Adrenal gland (tissue), 12 donors: Measurements from ENCODE around the gene CABYR. TPM values are rescaled to one million over a fixed set of nuclear protein-coding genes. Genes with fewer than 3 reads are reported as not detected.

Source experiments
- DNase-seq, 7 donors: peaks; one replicate each; pipeline ENCODE4 v3.0.0-alpha.2; 2019 to 2020
- H3K27ac ChIP-seq, 5 donors: fragments of 200-600 bp; sonication (generic) in 4 of 5; 1 replicate in 3 of 5; 2 replicates in 2 of 5; pipeline versions ENCODE4 v1.5.1 to v1.8.0; 2016 to 2020; ENCODE audit warnings: mild to moderate bottlenecking in 1 of 5
- H3K27me3 ChIP-seq: fragments of 200-600 bp; 2 replicates; pipeline ENCODE4 v1.8.0; 2021
- H3K36me3 ChIP-seq, 2 donors: fragments of 200-600 bp; replicated peaks in 1 of 2; 1 replicate in 1 of 2; 2 replicates in 1 of 2; pipeline versions ENCODE4 v1.5.1 to v1.8.0; 2018 to 2022
- H3K4me1 ChIP-seq, 2 donors: fragments of 200-600 bp; replicated peaks in 1 of 2; 1 replicate in 1 of 2; 2 replicates in 1 of 2; pipeline versions ENCODE4 v1.5.1 to v1.8.0; 2018 to 2021
- H3K4me3 ChIP-seq, 4 donors: fragments of 200-600 bp; sonication (generic) in 3 of 4; one replicate each; pipeline ENCODE4 v1.5.1; 2016 to 2018
- H3K9me3 ChIP-seq, 3 donors: fragments of 200-600 bp; sonication (generic) in 1 of 3; replicated peaks in 1 of 3; 1 replicate in 2 of 3; 2 replicates in 1 of 3; pipeline versions ENCODE4 v1.5.1 to v1.8.0; 2016 to 2021
- CTCF ChIP-seq, 6 experiments: fragments of 450-650 bp in 4 of 6; fragments of 200-600 bp in 2 of 6; sonication (generic) in 1 of 6; IDR thresholded peaks; 1 replicate in 5 of 6; 2 replicates in 1 of 6; pipeline versions ENCODE4 v1.5.1 to v1.8.0; 2016 to 2021; ENCODE audit warnings: antibody characterized with exemption in 6 of 6, mild to moderate bottlenecking in 2 of 6, moderate library complexity in 1 of 6
- POLR2A ChIP-seq, 2 donors: fragments of 450-650 bp; IDR thresholded peaks; one replicate each; pipeline ENCODE4 v1.6.1; 2017; ENCODE audit warnings: antibody characterized with exemption in 2 of 2, mild to moderate bottlenecking in 2 of 2, moderate library complexity in 1 of 2
- WGBS, 4 donors: extraction: QIAGEN DNeasy Blood & Tissue Kit in 2 of 4; methylation state at CpG; one replicate each; pipeline versions ENCODE4 v1.1.5 to v1.1.7; 2013 to 2017; 5-methylcytosine and 5-hydroxymethylcytosine counted together
- intact Hi-C, 2 donors: fragments of 100-400 bp; cut with DNase I; formaldehyde crosslinking; loops; one replicate each; pipeline versions ENCODE4 v1.14.1 to v1.15.0; 2022 to 2023
- polyA plus RNA-seq, 3 donors: library from polyadenylated mRNA; stranded (reverse); fragments of 200-250 nt in 2 of 3; fragments of 350-450 nt in 1 of 3; fragmentation: Illumina TruSeq in 1 of 3; extraction: RNeasy Lipid Tissue Mini Kit (QIAGEN cat#74804) in 1 of 3; gene quantifications; one replicate each; pipeline ENCODE4 v1.2.3, GENCODE V29; 2013 to 2014
- total RNA-seq, 9 donors: library from RNA; depleted of rRNA in 4 of 9; stranded (reverse); fragments of >200 nt in 4 of 9; fragments of 120-200 nt in 1 of 9; fragmentation: NEBNext Ultra II Directional in 1 of 9; extraction: Animal tissue kit (Norgen Biotek cat#: 25700) in 1 of 9; gene quantifications; one replicate each; pipeline versions ENCODE4 v1.1.0 to v1.2.4, GENCODE V29; 2013 to 2023
- donor health status: healthy with polysubstance abuse.
- donor health status: Bipolar disorder and iron deficiency.
- donor health status: DM: yes; HTN: yes; CAD: no.
- donor health status: DM: no; HTN: no; CAD: no.
- donor health status: DM: no; HTN: no; CAD: no.
- donor health status: DM: yes; HTN: yes; CAD: no.

Gene CABYR
- total and polyA plus RNA-seq, 12 donors, result 1.1 to 9.6 (median 3.6) TPM

DNA sequence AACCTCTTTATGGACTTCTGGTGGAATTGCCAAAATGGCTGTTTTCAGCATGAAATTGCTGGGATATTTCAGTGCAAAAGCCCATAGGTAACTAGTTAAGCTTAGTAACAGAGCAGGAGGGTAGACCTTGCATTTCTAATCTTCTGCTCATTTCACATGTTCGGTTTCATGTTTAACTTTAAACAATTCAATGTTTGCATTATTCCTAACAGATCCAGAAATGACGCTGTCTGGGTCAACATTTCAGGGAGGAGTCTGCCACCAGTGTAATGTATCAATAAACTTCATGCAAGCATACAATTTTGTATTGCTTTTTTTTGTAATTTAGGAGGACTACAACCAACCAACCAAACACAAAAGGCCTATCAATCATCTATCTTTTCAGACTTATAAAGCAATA, 22.4 kb downstream of the CABYR start:
- H3K4me3 ChIP-seq, result no peak overlapping the region
- H3K9me3 ChIP-seq, result no peaks in the 10 kb centered on the region
- no peak for DNase-seq
- WGBS, 4 donors, result 92 to 98% (median 95%) methylated on average over 2 of the region's 2 CpGs
- intact Hi-C loops, result no loop called here
- no peaks in the 10 kb centered on the region for H3K4me1 ChIP-seq
- H3K36me3 ChIP-seq, result peaks cover 0 to 51% of the 10 kb centered on the region in 2 donors
- no peaks in the 10 kb centered on the region for H3K27me3 ChIP-seq
- H3K27ac ChIP-seq, result no peak overlapping the region
- TF ChIP-seq POLR2A (IDR thresholded peaks at IDR 0.05) (no peak), CTCF (IDR thresholded peaks at IDR 0.05) (no peak)

DNA sequence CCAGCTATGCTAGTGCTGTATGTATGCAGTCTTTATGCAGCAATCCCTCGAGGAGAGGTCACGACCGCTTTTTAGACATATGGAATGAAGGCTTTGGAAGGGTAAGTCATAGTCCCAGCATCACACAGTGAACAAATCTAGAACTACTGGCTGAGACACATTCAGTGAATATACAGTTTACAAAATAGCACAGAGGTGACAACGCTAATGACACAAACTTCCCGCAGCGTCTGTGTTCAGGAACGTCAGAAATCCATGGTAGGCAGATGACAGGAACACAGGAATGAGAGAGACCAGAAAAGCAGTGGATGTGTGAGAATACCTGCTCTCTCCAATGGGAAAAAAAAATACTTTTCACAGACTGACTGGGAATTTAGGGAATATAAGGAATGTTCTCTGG, 29.6 kb downstream of the CABYR start:
- H3K27me3 ChIP-seq, result no peaks in the 10 kb centered on the region
- intact Hi-C loops, result no loop called here
- 93 to 94% (median 93%) methylated on average over 7 of the region's 7 CpGs for WGBS, 4 donors
- H3K9me3 ChIP-seq, result no peaks in the 10 kb centered on the region
- no peak overlapping the region for H3K4me3 ChIP-seq
- DNase-seq, result no peak
- peaks cover 0 to 29% of the 10 kb centered on the region in 2 donors for H3K36me3 ChIP-seq
- no peaks in the 10 kb centered on the region for H3K4me1 ChIP-seq
- H3K27ac ChIP-seq, result no peak overlapping the region
- TF ChIP-seq CTCF (IDR thresholded peaks at IDR 0.05) (no peak), POLR2A (IDR thresholded peaks at IDR 0.05) (no peak)

DNA sequence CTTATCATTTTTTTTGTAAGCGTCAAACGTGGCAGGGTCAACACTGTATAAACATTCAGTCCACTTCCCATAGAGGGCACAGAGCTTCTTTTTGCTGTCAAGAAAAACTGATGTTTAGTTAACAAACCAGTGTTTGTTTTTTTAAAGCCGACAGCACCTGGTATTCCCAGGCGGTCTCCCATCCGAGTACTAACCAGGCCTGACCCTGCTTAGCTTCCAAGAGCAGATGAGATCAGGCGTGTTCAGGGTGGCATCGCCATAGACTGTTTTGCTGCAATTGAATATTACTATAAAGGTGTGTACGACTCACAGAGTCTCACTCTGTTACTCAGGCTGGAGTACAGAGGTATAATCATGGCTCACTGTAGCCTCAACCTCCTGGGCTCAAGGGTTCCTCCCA, 31.5 kb downstream of the CABYR start:
- Histone ChIP-seq H3K9me3 (no peaks in the 10 kb centered on the region), H3K4me3 (no peak overlapping the region), H3K27ac (no peak overlapping the region), H3K27me3 (no peaks in the 10 kb centered on the region), H3K4me1 (no peaks in the 10 kb centered on the region), H3K36me3 (peaks cover 0 to 21% of the 10 kb centered on the region in 2 donors)
- intact Hi-C loops, result no loop called here
- TF ChIP-seq POLR2A (IDR thresholded peaks at IDR 0.05), result no peak
- TF ChIP-seq CTCF (IDR thresholded peaks at IDR 0.05), result no peak
- DNase-seq, result no peak
- 84 to 92% (median 89%) methylated on average over 8 of the region's 8 CpGs for WGBS, 4 donors

DNA sequence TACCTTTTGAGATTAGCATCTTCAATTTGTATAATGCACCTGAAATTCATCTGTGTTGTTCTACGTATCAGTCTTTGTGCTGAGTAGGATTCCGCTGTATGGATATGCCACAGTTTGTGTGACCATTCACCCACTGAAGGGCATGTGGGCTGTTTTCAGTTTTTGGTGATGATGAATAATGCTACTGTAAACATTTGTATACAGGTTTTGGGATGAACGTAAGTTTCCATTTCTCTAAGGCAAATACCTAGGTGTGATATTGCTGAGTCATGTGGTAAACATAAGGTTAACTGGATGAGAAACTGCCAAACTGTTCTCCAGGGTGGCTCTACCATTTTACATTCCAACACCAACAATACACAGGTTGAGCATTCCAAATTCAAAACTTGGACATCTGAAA, 35.1 kb downstream of the CABYR start:
- Histone ChIP-seq H3K4me3 (no peak overlapping the region), H3K27me3 (no peaks in the 10 kb centered on the region), H3K9me3 (no peaks in the 10 kb centered on the region), H3K4me1 (no peaks in the 10 kb centered on the region), H3K27ac (no peak overlapping the region), H3K36me3 (no peaks in the 10 kb centered on the region)
- intact Hi-C loops, result no loop called here
- 81 to 94% (median 88%) methylated on average over 3 of the region's 3 CpGs for WGBS, 4 donors
- TF ChIP-seq CTCF (IDR thresholded peaks at IDR 0.05), result no peak
- TF ChIP-seq POLR2A (IDR thresholded peaks at IDR 0.05), result no peak
- no peak for DNase-seq
